HG03457 (cell line): Measurements from ENCODE around the gene BAIAP3.

Source experiments
- ATAC-seq: cut with Tn5 transposase; IDR thresholded peaks from one replicate; pipeline ENCODE4 v1.9.1; 2021; ENCODE audit warnings: moderate number of reproducible peaks; ENCODE audit not compliant: unreplicated experiment

BAIAP3 gene

DNA sequence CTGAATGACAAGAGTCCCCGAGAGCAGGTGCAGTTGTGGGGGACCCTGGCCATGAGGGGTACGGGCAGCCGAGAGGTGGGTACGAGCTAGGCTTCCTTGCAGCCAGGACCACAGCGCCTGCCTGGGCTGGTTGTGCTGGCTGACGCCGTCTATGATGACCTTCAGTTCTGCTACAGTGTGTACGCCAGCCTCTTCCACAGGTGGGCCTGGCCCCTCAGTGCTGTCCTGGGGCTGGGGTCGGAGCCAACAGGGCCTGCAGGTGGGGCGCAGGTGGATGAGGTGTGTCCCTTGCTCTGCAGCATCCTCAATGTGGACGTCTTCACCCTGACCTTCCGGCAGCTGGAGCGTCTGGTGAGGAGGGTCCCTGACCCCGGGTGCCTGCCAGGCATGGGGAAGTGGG is 11.1 kb downstream of the BAIAP3 start:
- ATAC-seq: no peak

DNA sequence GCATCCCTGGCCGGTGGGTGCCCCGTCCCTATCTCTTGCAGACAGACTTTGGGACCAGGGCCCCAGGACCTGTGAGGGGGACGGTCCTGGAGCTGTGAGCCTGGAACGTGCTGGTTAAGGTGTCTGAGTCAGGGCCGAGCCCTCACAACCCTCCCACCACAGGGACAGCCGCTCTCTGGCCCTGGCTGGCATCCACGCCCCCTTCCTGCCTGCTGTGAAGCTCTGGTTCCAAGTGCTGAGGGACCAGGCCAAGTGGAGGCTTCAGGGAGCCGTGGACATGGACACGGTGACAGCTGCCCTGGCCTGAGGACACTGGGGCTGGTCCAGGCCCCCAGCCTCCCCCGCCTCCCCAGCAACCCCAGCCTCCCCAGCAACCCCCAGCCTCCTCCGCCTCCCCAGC is 11.6 kb downstream of the BAIAP3 start:
- ATAC-seq: no peak

DNA sequence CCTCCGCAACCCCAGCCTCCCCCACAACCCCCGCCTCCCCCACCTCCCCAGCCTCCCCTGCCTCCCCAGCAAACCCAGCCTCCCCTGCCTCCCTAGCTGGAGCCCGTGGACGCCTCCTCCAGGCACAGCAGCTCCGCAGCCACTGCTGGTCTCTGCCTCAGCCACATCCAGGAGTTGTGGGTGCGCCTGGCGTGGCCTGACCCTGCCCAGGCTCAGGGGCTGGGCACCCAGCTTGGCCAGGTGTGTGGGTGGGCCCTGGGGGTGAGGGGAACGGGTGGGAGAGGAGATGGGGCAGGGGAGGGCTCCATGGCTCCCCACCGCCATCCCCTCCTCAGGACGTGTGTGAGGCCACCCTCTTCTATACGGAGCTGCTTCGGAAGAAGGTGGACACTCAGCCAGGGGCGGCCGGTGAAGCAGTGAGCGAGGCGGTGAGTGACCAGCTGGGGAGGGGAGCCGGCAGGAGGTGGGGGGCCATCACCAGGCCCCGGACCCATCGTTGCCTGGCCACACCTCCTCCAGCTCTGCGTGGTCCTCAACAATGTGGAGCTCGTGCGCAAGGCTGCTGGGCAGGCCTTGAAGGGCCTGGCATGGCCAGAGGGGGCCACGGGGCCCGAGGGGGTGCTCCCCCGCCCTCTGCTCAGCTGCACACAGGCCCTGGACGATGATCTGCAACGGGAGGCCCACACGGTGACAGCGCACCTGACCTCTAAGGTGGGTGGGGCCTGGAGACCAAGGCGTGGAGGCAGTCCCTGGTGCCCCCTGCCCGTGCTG is 12.4 kb downstream of the BAIAP3 start:
- no peak for ATAC-seq

DNA sequence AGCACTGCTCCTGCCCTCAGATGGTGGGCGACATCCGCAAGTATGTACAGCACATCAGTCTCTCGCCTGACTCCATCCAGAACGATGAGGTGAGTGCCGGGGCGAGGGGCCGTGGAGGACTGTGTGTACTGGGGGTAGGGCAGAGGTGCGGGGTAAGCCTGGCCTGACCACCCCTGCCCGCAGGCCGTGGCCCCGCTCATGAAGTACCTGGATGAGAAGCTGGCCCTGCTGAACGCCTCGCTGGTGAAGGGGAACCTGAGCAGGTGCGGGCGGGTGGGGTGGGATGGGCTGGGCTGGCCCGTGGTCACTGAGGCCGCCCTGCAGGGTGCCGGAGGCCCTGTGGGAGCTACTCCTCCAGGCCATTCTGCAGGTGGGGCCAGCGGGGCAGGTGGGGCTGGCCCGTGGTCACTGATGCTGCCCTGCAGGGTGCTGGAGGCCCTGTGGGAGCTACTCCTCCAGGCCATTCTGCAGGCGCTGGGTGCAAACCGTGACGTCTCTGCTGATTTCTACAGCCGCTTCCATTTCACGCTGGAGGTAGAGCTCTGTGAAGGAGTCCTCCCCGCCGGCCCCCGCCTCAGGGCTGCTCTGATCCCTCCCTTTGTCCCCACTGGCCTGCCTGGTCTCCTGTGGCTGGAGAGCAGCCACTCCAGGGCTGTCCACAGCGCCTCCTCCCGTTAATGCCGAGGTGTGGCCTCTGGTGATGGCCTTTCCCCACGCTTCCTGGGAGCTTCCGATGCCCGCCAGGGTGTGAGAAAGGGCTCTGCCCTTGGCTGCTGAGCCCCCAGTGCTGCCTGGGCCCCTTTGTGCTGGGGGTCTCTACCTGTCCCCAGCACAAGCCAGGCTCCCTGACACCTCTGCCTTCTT is 13.2 kb downstream of the BAIAP3 start:
- ATAC-seq: no peak

DNA sequence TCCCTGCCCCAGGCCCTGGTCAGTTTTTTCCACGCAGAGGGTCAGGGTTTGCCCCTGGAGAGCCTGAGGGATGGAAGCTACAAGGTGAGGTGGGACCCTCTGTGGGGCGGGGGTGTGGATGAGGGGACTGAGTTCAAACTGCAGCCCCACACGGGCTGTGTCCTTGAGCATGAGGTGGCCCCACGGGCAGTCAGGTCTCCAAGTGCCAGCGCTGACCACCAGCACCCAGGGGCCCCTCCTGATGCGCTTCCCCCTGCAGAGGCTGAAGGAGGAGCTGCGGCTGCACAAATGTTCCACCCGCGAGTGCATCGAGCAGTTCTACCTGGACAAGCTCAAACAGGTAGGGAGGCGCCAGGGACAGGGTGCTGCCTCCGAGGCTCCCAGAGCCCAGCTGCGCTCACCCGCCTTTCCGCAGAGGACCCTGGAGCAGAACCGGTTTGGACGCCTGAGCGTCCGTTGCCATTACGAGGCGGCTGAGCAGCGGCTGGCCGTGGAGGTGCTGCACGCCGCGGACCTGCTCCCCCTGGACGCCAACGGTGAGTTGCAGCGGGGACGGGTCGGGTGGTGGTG is 13.9 kb downstream of the BAIAP3 start:
- no peak for ATAC-seq

DNA sequence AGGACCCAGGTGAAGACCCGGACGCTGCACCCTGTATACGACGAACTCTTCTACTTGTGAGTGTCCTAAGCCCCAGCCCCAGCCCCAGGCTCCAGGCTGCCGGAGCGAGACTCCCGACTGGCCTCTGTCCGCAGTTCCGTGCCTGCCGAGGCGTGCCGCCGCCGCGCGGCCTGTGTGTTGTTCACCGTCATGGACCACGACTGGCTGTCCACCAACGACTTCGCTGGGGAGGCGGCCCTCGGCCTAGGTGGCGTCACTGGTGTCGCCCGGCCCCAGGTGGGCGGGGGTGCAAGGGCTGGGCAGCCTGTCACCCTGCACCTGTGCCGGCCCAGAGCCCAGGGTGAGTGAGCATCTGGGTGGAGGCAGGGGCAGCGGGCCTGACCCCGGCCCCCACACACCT is 14.5 kb downstream of the BAIAP3 start:
- no peak for ATAC-seq

DNA sequence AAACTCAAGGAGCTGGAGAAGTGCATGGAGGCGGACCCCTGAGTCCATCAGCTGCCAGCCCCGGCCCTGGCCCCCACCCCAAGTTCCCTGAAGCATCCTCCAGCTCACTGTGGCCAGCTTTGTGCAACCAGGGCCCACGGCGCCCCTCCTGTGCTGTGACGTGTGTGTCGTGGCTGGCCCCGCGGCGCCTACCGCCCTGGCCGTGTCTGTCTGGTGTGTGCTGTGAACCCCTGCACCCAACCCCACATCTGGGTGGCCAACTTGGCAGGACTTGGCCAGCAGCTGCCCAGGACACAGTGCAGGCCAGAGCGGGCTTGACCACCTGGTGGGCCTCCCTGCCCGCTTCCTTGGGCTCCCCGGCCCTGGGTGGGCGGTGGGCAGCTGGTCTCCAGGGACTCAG is 15.0 kb downstream of the BAIAP3 start:
- no peak for ATAC-seq

DNA sequence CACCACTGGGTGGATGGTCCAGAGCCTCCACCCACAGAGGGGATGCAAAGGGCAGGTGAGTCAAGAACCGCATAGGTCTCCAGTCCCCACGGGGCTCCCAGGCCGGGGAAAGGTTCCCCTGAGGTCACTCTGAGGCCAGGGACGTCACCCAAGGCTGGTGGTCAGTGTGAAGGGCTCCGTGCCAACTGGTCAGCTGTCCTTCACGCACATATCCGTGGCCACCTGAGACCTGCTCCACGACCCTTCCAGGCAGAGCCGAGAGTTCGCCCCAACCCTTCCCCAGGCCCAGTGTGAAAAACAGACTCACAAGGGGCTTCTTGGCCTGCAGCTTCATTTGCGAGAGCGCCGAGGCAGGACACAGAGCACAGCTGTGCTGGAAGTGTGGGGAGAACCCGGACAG is 15.5 kb downstream of the BAIAP3 start:
- no peak for ATAC-seq

DNA sequence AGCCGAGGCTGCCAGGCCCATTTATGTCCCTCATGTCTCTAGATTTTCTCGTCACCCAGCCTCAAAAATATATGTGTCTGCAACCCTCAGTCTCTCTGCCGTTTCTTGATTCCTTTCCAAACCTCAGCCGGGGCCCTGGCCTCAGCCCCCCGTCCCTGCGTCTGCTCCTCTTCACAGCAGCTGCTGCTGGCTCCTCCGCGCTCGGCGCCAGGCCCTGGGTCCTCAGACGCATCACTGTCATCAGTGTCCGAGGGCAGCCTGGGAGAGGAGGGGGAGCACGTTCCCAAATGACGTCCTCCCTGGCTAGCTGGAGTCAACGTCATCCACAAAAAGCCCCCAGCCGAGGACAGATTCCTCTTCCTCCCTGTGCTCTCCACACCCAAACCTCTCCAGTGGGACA is 15.9 kb downstream of the BAIAP3 start:
- no peak for ATAC-seq

DNA sequence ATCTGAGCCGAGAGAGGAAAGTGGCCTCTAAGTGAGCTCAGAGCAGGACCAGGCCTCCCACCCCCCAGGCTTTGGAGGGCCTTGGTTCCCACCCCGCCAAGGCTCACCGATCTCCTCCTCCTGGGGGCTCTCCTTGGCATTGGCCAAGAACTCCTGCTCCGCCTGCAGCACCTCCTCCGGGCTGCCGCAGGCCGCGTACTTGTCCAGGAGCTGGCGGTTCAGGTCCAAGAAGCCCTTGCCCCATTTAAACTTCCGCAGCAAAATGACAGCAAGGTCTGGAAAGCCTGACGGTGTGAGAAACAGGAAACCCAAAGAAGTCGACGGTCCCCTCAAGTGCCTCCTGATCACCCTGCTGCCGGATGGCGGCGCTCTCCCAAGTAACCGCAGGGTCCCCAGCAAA is 16.5 kb downstream of the BAIAP3 start:
- ATAC-seq: no peak

DNA sequence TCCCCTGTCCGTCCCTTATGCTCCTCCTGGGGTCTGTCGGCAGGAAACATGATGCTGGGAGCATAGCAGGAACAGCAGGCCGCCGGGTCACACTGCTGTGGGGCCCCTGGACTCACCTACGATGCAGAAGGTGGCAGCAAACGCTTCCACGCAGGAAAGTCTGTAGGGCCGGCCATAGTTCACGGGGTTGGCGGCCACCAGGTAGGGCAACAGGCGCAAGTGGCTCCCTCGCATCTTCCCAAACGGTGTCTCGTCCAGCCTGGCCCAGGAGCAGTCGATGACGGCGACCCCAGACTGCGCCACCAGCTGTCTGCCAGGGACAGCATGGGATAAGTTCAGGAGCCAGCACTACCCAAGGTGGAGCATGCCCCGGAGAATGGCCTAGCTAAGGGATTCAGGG is 17.2 kb downstream of the BAIAP3 start:
- no peak for ATAC-seq

DNA sequence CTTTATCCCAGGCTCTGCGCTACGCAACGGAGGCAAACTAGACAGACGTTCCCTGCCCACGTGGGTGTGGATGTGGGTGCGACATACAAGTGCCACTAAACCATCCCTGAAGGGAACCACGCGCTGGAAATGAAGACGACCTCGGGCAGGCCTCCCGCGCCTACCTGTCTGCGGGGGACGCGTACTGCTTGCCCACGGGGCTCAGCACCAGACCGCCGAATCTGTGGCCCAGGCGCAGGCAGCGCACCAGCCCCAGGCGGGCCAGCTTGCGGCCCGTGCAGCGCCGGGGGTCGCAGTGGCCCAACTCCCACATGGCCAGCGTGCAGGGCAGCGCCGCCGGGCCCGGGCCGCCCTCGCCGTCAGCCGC is 17.8 kb downstream of the BAIAP3 start:
- ATAC-seq: peak; percentile 12

DNA sequence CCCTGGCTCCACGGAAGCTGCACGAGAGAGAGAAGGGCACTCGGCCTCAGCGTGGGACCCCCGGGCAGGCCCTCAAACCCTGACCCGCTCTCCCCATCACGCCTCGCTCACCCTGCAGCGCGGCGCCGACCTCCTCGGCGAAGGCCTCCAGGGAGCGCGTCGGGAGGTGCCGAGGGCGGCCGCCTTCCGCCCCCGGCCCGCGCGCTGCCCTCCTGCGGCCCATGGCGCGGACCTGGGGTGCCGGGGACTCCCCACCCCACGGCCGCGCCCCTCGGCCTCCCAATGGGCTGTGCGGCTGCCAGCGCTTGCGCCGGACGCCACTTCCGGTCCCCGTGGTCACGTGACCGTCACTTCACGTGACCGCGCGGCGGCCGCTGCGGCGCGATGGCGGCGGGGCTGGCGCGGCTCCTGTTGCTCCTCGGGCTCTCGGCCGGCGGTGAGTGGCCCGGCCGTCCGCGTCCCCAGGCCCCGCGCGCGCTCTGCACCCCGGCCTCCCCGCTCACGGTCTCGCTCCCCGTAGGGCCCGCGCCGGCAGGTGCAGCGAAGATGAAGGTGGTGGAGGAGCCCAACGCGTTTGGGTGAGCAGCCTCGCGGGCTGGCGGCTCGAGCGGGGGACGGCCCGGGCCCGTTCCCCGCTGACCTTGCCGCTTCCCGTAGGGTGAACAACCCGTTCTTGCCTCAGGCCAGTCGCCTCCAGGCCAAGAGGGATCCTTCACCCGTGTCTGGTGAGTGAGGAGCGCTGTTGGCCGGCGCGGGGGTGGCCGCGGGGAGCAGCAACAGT is 18.3 kb downstream of the BAIAP3 start, which contains the start of the genes GNPTG and TSR3:
Gene GNPTG (plus strand): TSS at position 350 of the 781 bp plus-strand sequence. CDS start 35 bp downstream, at position 385.
Gene TSR3 (minus strand): TSS at position 297 of the 781 bp plus-strand sequence. CDS start 74 bp downstream, at position 223.
- peak; percentile 41 for ATAC-seq

DNA sequence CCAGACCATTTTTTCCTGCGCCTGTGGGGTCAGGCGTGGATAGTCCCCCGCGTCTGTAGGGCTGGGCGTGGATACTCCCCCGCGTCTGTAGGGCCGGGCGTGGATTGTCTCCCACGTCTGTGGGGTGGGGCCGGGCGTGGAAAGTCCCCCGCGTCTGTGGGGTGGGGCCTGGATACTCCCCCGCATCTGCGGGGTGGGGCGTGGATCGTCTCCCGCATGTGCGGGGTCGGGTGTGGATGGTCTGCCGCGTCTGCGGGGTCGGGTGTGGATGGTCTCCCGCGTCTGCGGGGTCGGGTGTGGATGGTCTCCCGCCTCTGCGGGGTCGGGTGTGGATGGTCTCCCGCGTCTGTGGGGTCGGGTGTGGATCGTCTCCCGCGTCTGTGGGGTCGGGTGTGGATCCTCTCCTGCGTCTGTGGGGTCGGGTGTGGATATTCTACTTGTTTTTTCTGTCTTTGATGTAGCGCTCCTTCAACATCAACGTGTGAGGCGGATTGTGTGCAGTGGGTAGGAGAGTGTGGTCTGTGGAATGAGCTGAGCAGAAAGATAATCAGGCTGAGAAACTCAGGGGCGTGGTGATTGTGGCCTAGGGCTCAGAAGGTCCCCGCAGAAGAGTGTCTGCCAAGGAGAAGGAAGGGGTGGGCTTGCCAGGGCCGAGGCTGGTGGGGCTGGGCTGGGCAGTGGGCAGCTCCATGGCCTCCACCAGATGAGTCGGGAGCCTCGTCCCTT is 21.5 kb downstream of the BAIAP3 start:
- ATAC-seq: no peak

DNA sequence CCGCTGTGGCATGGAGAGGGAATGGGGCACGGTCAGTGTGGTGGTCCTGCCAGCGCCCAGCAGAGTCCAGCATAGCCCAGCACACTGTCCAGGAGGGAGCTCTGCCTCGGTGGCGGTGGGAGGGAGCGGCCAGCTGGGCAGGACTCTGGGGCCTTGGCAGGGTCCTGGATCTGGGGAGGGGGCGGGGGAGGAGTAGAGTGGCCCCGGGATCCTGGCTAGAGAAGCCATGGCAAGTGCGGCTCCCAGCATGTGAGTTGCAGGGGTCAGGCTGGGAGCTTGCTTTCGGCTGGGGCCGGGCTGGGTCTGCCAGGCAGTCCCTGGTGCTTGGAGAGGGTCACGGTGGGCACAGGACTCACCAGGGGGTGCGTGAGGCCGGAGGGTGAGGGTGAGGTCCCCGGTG is 22.1 kb downstream of the BAIAP3 start:
- ATAC-seq: no peak

DNA sequence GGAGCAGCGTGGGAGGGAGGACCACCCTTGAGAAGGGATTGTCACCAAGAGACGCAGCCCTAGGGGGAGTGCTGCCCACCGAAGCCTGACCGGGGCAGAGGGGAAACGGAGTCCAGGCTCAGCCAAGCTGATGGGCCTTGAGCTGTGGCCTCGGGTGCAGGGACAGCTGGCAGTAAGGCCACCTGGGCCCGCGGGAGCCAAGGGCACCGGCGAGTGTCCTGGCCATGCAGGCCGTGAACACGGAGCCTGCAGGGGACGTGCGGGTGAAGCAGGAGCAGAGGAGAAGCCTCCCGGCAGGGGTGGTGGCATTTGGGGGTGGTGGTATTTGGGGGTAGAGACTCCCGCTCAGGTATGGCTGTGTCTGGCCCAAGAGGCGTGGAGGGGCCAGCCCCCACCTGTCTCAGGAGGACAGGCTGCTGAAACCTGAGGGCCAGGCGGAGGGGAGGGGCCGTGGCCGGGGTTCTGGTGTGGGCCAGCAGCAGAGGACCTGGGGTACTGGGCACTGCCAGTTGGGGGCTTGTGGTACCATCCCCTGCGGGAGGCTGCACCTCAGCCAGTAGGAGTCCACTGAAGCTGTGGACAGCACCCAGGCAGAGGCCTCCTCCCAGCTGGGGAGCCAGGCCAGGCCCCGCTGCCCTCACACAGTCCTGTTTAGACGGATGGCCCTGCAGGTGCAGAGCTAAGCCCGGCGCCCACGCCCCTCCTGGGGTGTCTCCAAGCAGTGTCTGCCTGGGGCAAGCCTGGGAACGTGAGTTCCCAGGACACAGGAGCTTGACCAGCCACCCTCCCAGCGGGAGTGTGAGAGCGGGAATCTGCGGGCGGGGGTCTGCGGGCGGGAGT is 22.8 kb downstream of the BAIAP3 start:
- ATAC-seq: no peak

DNA sequence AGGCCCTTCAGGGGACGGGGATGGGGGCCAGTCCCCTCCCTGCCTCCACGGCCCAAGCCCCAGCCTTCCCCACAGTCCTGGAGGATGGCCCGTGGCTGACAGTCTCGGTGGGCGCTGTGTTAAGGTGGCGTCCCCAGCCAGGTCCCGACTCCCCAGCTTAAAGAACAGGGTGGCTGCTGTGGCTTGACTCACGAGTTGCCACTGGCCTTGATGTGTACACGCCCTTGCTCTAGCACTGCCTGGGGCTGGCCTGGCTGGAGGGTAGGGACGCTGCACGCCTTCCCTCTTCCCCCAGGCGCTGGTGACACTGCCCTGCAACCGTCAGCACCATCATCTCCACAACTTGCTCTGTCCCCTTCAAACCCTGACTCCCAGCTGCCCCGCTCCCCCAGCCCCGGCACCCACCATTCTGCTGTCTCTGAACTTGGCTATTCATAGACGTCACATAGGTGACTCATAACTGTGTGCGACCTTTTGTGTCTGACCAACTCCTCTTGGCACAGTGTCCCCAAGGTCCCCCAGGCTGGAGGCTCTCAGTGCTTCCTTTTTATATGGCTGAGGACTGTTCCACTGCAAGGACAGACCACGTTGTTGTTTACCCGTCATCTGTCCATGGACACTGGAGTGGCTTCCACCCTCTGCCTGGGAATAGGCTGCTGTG is 24.6 kb downstream of the BAIAP3 start:
- no peak for ATAC-seq

DNA sequence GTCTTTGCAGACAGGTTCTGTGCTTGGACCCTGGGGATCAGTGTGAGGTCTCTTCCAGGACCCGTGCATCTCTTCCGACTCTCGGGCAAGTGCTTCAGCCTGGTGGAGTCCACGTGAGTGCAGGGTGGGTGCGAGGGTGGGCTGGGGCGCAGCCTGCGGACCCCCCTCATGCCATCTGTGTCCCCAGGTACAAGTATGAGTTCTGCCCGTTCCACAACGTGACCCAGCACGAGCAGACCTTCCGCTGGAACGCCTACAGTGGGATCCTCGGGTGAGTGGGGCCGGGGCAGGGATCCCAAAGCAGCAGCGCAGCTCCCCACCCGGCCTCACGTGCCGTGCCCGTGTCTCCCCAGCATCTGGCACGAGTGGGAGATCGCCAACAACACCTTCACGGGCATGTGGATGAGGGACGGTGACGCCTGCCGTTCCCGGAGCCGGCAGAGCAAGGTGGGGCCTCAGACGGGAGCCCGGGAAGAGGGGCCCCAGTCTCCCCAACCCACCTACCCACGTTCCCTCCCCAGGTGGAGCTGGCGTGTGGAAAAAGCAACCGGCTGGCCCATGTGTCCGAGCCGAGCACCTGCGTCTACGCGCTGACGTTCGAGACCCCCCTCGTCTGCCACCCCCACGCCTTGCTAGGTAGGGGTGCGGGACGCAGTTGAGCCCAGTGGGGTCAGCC is 28.4 kb downstream of the BAIAP3 start:
- no peak for ATAC-seq
